H9 (cell line): ENCODE results near the gene SLC6A15. TPM values are rescaled to one million over a fixed set of nuclear protein-coding genes. Genes with fewer than 3 reads are reported as not detected.

Experiments used
- DNase-seq: peaks from one replicate; pipeline ENCODE4 v3.0.0-alpha.2; 2017
- H2AFZ ChIP-seq: one replicate; pipeline ENCODE4 v1.6.1; 2013; ENCODE audit warnings: mild to moderate bottlenecking, low read length, control low read depth, moderate library complexity
- H2AK5ac ChIP-seq: 2 replicates; pipeline ENCODE4 v1.6.1; 2013; ENCODE audit warnings: low read length, control low read depth, mixed read lengths; ENCODE audit not compliant: insufficient read length
- H2BK120ac ChIP-seq: one replicate; pipeline ENCODE4 v1.6.1; 2013; ENCODE audit warnings: low read depth, mild to moderate bottlenecking, low read length, control low read depth, inconsistent platforms; ENCODE audit not compliant: poor library complexity, severe bottlenecking
- H2BK12ac ChIP-seq: 2 replicates; pipeline ENCODE4 v1.6.1; 2013; ENCODE audit warnings: low read length, control low read depth, mixed read lengths, low read depth; ENCODE audit not compliant: insufficient read length
- H2BK15ac ChIP-seq: 2 replicates; pipeline ENCODE4 v1.6.1; 2013; ENCODE audit warnings: low read depth, low read length, control low read depth
- H2BK20ac ChIP-seq: one replicate; pipeline ENCODE4 v1.6.1; 2013; ENCODE audit warnings: low read depth, mild to moderate bottlenecking, low read length, control low read depth, inconsistent platforms; ENCODE audit not compliant: poor library complexity, severe bottlenecking
- H2BK5ac ChIP-seq: 2 replicates; pipeline ENCODE4 v1.6.1; 2013; ENCODE audit warnings: low read length, control low read depth, mixed read lengths; ENCODE audit not compliant: insufficient read length
- H3K14ac ChIP-seq: 2 replicates; pipeline ENCODE4 v1.6.1; 2013; ENCODE audit warnings: low read length, control low read depth; ENCODE audit not compliant: insufficient read depth
- H3K18ac ChIP-seq: 2 replicates; pipeline ENCODE4 v1.6.1; 2013; ENCODE audit warnings: low read depth, mild to moderate bottlenecking, mixed read lengths, low read length, control low read depth; ENCODE audit not compliant: insufficient read length
- H3K23ac ChIP-seq: 2 replicates; pipeline ENCODE4 v1.6.1; 2013; ENCODE audit warnings: low read length, control low read depth, mixed read lengths, low read depth; ENCODE audit not compliant: insufficient read length
- H3K23me2 ChIP-seq: 2 replicates; pipeline ENCODE4 v1.6.1; 2013; ENCODE audit warnings: low read depth, mild to moderate bottlenecking, mixed read lengths, low read length, control low read depth; ENCODE audit not compliant: insufficient read length, poor library complexity, severe bottlenecking
- H3K27ac ChIP-seq: 2 replicates; pipeline ENCODE4 v1.5.1; 2013; ENCODE audit warnings: low read length, control low read depth, mixed read lengths, low read depth; ENCODE audit not compliant: insufficient read length
- H3K27me3 ChIP-seq: 2 replicates; pipeline ENCODE4 v1.6.1; 2013; ENCODE audit warnings: low read length, control low read depth, inconsistent platforms; ENCODE audit not compliant: insufficient read depth
- H3K4ac ChIP-seq: 2 replicates; pipeline ENCODE4 v1.6.1; 2013; ENCODE audit warnings: low read depth, mild to moderate bottlenecking, control low read depth, inconsistent platforms, low read length, moderate library complexity
- H3K4me1 ChIP-seq: 2 replicates; pipeline ENCODE4 v1.6.1; 2013; ENCODE audit warnings: low read length, control low read depth, inconsistent platforms; ENCODE audit not compliant: insufficient read depth
- H3K4me2 ChIP-seq: 2 replicates; pipeline ENCODE4 v1.6.1; 2013; ENCODE audit warnings: low read length, control low read depth, mixed read lengths; ENCODE audit not compliant: insufficient read length, insufficient read depth
- H3K56ac ChIP-seq: 2 replicates; pipeline ENCODE4 v1.6.1; 2013; ENCODE audit warnings: low read depth, mild to moderate bottlenecking, mixed read lengths, low read length, control low read depth; ENCODE audit not compliant: insufficient read length
- H3K79me1 ChIP-seq: 2 replicates; pipeline ENCODE4 v1.6.1; 2013; ENCODE audit warnings: low read depth, mild to moderate bottlenecking, moderate library complexity, low read length, control low read depth, inconsistent platforms; ENCODE audit not compliant: insufficient read depth, poor library complexity, severe bottlenecking
- H3K79me2 ChIP-seq: 2 replicates; pipeline ENCODE4 v1.6.1; 2013; ENCODE audit warnings: low read length, control low read depth, inconsistent platforms; ENCODE audit not compliant: insufficient read depth
- H3K9ac ChIP-seq: 2 replicates; pipeline ENCODE4 v1.6.1; 2013; ENCODE audit warnings: low read length, control low read depth, mixed read lengths; ENCODE audit not compliant: insufficient read length; ENCODE audit errors: extremely low read depth
- H3K9me3 ChIP-seq: one replicate; pipeline ENCODE4 v1.6.1; 2013; ENCODE audit warnings: low read depth, low read length, inconsistent platforms; ENCODE audit not compliant: control insufficient read depth
- H3T11ph ChIP-seq: one replicate; pipeline ENCODE4 v1.6.1; 2013; ENCODE audit warnings: mild to moderate bottlenecking, low read length, control low read depth, inconsistent platforms
- H4K20me1 ChIP-seq: one replicate; pipeline ENCODE4 v1.6.1; 2013; ENCODE audit not compliant: control insufficient read depth, insufficient read length, insufficient read depth
- H4K5ac ChIP-seq: 2 replicates; pipeline ENCODE4 v1.6.1; 2013; ENCODE audit warnings: low read depth, mild to moderate bottlenecking, mixed read lengths, low read length, control low read depth; ENCODE audit not compliant: insufficient read length
- H4K8ac ChIP-seq: replicated peaks from 2 replicates; pipeline ENCODE4 v1.6.1; 2013; ENCODE audit warnings: low read length, control low read depth, mixed read lengths, low read depth; ENCODE audit not compliant: insufficient read length
- H4K91ac ChIP-seq: 2 replicates; pipeline ENCODE4 v1.6.1; 2013; ENCODE audit warnings: low read depth, mild to moderate bottlenecking, moderate library complexity, mixed read lengths, low read length, control low read depth; ENCODE audit not compliant: insufficient read length
- H3K27ac Mint-ChIP-seq, 3 experiments: 2 replicates in 2 of 3; 3 replicates in 1 of 3; pipeline ENCODE4 v1.8.0; 2020 to 2021; ENCODE audit warnings: mixed read lengths in 3 of 3, mild to moderate bottlenecking in 1 of 3, moderate library complexity in 1 of 3
- H3K27me3 Mint-ChIP-seq: 2 replicates; pipeline ENCODE4 v1.8.0; 2021; ENCODE audit warnings: low read depth, mild to moderate bottlenecking, moderate library complexity, mixed read lengths
- H3K36me3 Mint-ChIP-seq, 3 experiments: 2 replicates in 2 of 3; 3 replicates in 1 of 3; pipeline ENCODE4 v1.8.0; 2020 to 2021; ENCODE audit warnings: low read depth in 3 of 3, mixed read lengths in 3 of 3; ENCODE audit not compliant: insufficient read depth in 1 of 3
- H3K4me1 Mint-ChIP-seq, 2 experiments: 2 replicates each; pipeline ENCODE4 v1.8.0; 2020; ENCODE audit warnings: mixed read lengths in 2 of 2
- H3K4me3 Mint-ChIP-seq, 2 experiments: 2 replicates in 1 of 2; 3 replicates in 1 of 2; pipeline ENCODE4 v1.8.0; 2020 to 2021; ENCODE audit warnings: mild to moderate bottlenecking in 2 of 2, mixed read lengths in 2 of 2, moderate library complexity in 1 of 2
- H3K9me3 Mint-ChIP-seq, 2 experiments: 2 replicates in 1 of 2; 3 replicates in 1 of 2; pipeline ENCODE4 v1.8.0; 2020; ENCODE audit warnings: mild to moderate bottlenecking in 2 of 2, mixed read lengths in 2 of 2, moderate library complexity in 1 of 2
- WGBS: extraction: QIAGEN DNeasy Blood & Tissue Kit; methylation state at CpG from one replicate; pipeline ENCODE4 v1.1.7; 2013; ENCODE audit warnings: missing lambda C conversion rate, low lambda C conversion rate, mixed read lengths; ENCODE audit not compliant: insufficient read length; ENCODE audit errors: extremely low coverage; 5-methylcytosine and 5-hydroxymethylcytosine counted together
- total RNA-seq: library from RNA; stranded (reverse); gene quantifications from 2 replicates; pipeline ENCODE4 v1.2.1, GENCODE V29; 2021
- TF ChIP-seq, protein P1 (sequence below): fragments of 200-600 bp; sonication (generic); conservative IDR thresholded peaks from 3 replicates; pipeline ENCODE4 v1.8.0; 2021; ENCODE audit warnings: antibody characterized with exemption, mild to moderate bottlenecking

Gene SLC6A15
- total RNA-seq, 1 experiment from 2014 or later, result 12.9 TPM

DNA sequence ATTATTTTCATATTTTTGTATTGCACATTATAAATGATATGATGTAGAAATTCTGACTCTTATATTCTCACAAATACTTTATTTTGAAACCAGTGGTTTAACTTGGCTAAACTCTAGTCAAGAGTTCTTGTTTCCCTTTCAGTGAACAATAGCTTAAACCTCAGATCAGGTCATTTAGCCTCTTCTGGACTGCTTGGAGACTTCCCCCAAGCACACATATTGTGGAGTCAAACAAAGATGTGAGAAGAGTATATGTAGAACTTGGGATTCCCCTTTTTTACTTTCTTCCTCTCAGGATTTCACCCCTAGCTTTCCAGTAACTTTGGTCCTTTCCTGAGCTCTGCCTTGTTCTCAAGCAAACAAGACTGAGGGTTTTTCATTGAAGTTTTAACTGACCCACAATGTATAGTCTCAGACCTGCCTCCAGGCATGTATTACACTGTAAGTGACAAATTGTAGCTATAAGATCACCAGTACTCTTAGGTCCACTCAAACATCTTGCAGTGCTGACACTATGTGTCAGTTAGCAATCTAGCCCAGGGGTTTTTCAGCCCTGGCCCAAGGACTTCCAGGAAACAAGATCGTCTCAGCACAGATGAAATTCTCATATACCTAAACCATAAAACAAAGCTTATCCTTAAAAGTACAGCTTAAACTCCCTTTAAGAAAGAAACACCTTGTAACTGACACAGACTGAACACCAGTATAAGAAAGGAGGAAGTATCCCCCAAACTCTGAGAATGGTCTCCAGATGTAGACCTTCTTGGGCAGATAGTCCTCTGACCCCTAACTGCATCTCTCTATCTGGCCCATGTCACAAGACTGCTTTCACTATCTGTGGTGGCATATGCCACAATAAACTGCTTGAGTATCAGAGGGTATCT lies 98.6 kb downstream of the SLC6A15 start:
- Histone ChIP-seq H3T11ph (no peak overlapping the region), H3K9ac (no peak overlapping the region), H3K4me1 (no peaks in the 10 kb centered on the region), H2BK20ac (no peak overlapping the region), H2BK120ac (no peak overlapping the region), H3K18ac (no peak overlapping the region), H2BK15ac (no peak overlapping the region), H3K4ac (no peak overlapping the region), H2BK5ac (no peak overlapping the region), H3K79me1 (no peaks in the 10 kb centered on the region), H4K91ac (no peak overlapping the region), H3K79me2 (no peaks in the 10 kb centered on the region), H3K9me3 (no peaks in the 10 kb centered on the region), H4K20me1 (no peaks in the 10 kb centered on the region), H3K27me3 (no peaks in the 10 kb centered on the region; the same call in 1 of the 2 replicates), H3K4me2 (no peak overlapping the region), H3K23me2 (no peaks in the 10 kb centered on the region), H2AK5ac (no peak overlapping the region), H4K5ac (no peak overlapping the region), H4K8ac (no peak overlapping the region), H3K27ac (no peak overlapping the region), H3K23ac (no peak overlapping the region), H3K14ac (no peak overlapping the region), H2AFZ (no peak overlapping the region), H3K56ac (no peak overlapping the region), H2BK12ac (no peak overlapping the region)
- no CpG with 5 or more reads among the region's 1 CpG for WGBS
- TF ChIP-seq, protein P1, sequence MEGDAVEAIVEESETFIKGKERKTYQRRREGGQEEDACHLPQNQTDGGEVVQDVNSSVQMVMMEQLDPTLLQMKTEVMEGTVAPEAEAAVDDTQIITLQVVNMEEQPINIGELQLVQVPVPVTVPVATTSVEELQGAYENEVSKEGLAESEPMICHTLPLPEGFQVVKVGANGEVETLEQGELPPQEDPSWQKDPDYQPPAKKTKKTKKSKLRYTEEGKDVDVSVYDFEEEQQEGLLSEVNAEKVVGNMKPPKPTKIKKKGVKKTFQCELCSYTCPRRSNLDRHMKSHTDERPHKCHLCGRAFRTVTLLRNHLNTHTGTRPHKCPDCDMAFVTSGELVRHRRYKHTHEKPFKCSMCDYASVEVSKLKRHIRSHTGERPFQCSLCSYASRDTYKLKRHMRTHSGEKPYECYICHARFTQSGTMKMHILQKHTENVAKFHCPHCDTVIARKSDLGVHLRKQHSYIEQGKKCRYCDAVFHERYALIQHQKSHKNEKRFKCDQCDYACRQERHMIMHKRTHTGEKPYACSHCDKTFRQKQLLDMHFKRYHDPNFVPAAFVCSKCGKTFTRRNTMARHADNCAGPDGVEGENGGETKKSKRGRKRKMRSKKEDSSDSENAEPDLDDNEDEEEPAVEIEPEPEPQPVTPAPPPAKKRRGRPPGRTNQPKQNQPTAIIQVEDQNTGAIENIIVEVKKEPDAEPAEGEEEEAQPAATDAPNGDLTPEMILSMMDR, result no peak
- Mint-ChIP-seq H3K27ac (no peak overlapping the region), H3K4me3 (no peak overlapping the region), H3K36me3 (no peaks in the 10 kb centered on the region), H3K4me1 (no peaks in the 10 kb centered on the region), H3K9me3 (no peaks in the 10 kb centered on the region), H3K27me3 (peaks cover 69% of the 10 kb centered on the region)
- no peak for DNase-seq
